Chondrocyte (in vitro differentiated cells): ENCODE results near the gene LGALS3BP. TPM values are rescaled to one million over a fixed set of nuclear protein-coding genes. Genes with fewer than 3 reads are reported as not detected.

Experiments
- DNase-seq: peaks from one replicate; pipeline ENCODE4 v3.0.0; 2021; ENCODE audit warnings: mixed read lengths, low spot score
- H3K27ac Mint-ChIP-seq: one replicate; pipeline ENCODE4 v1.8.0; 2021; ENCODE audit warnings: mild to moderate bottlenecking, moderate library complexity, mixed read lengths; ENCODE audit not compliant: unreplicated experiment
- H3K27me3 Mint-ChIP-seq: 2 replicates; pipeline ENCODE4 v1.8.0; 2021; ENCODE audit warnings: low read depth, mixed read lengths
- H3K36me3 Mint-ChIP-seq: 2 replicates; pipeline ENCODE4 v1.8.0; 2021; ENCODE audit warnings: low read depth, mixed read lengths
- H3K4me1 Mint-ChIP-seq: 2 replicates; pipeline ENCODE4 v1.8.0; 2021; ENCODE audit warnings: low read depth, mild to moderate bottlenecking, mixed read lengths
- H3K4me3 Mint-ChIP-seq: one replicate; pipeline ENCODE4 v1.8.0; 2021; ENCODE audit warnings: mild to moderate bottlenecking, moderate library complexity, mixed read lengths; ENCODE audit not compliant: unreplicated experiment
- H3K9me3 Mint-ChIP-seq: 2 replicates; pipeline ENCODE4 v1.8.0; 2021; ENCODE audit warnings: low read depth, mixed read lengths
- CTCF ChIP-seq: fragments of 200-600 bp; sonication (generic); IDR thresholded peaks from 2 replicates; pipeline ENCODE4 v1.5.0; 2021; ENCODE audit warnings: antibody characterized with exemption, mild to moderate bottlenecking, moderate library complexity
- total RNA-seq: library from RNA; stranded (reverse); gene quantifications from 3 replicates; pipeline ENCODE4 v1.2.1, GENCODE V29; 2021

LGALS3BP gene
- total RNA-seq, 1 donor from 2014 or later: 127 TPM

GRCh38 chr17:78944026-78944425 is 35.7 kb downstream of the LGALS3BP start:
- H3K9me3 Mint-ChIP-seq: no peaks in the 10 kb centered on the region
- peaks cover 33% of the 10 kb centered on the region for H3K4me1 Mint-ChIP-seq
- no peak for DNase-seq
- no peaks in the 10 kb centered on the region for H3K36me3 Mint-ChIP-seq
- H3K27me3 Mint-ChIP-seq: peaks cover 1% of the 10 kb centered on the region
- H3K27ac Mint-ChIP-seq: no peak overlapping the region
- TF ChIP-seq CTCF: no peak
- H3K4me3 Mint-ChIP-seq: no peak overlapping the region

DNA sequence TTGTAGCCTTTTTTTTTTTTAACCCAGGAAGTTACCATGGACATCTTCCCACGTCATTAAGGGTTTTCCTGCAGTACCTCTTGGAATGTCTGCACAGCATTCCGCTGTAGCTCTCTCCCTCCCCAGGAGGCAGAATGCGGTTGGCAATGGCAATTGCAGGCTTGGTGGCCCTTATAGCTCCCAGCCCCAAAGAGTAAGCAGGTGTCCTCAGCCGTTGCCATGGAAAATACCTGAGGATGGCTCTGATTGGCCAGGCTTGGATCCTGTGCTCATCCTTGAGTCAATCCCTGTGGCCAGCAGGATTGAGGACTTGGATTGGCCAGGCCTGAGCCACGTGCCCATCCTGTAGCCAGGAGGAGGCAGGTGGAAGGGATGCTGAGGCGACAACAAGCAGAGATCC is 39.0 kb downstream of the LGALS3BP start:
- Mint-ChIP-seq H3K27ac (peak overlapping the region; percentile 87), H3K9me3 (no peaks in the 10 kb centered on the region), H3K4me1 (peaks cover 36% of the 10 kb centered on the region), H3K4me3 (no peak overlapping the region), H3K36me3 (no peaks in the 10 kb centered on the region), H3K27me3 (peaks cover 1% of the 10 kb centered on the region)
- no peak for DNase-seq
- TF ChIP-seq CTCF: peak; percentile 8

- no peak for TF ChIP-seq CTCF
- peak overlapping the region; percentile 87 for H3K27ac Mint-ChIP-seq
These were observed 39.5 kb downstream of the LGALS3BP start for GRCh38 chr17:78940258-78940657.

DNA sequence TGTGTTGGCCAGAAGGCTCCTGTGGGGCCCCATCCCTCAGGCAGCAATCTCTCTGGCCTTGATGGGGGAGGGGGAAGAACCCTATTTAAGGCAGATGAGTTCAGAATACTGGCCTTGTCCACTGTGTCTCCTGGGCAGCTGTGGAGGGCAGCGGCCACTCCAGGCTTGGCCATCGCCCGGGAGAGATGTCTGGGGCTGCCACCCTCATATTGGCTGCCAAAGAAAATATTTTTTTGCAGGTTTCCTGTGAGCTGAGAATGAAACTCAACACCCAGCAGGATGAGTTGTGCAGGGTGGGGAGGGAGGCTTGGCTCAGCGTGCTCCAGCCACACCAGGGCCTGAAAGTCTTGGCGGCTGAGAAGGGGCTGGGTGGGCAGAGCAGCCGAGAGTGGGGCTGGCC is 40.1 kb downstream of the LGALS3BP start:
- Mint-ChIP-seq H3K27ac (peak overlapping the region; percentile 87), H3K36me3 (no peaks in the 10 kb centered on the region), H3K4me1 (peaks cover 47% of the 10 kb centered on the region), H3K4me3 (peak overlapping the region; percentile 22), H3K9me3 (no peaks in the 10 kb centered on the region), H3K27me3 (peaks cover 1% of the 10 kb centered on the region)
- DNase-seq: no peak
- no peak for TF ChIP-seq CTCF

More at GRCh38 chr17:78940258-78940657, 39.5 kb downstream of the LGALS3BP start:
- DNase-seq: no peak
- H3K9me3 Mint-ChIP-seq: no peaks in the 10 kb centered on the region
- no peaks in the 10 kb centered on the region for H3K36me3 Mint-ChIP-seq
- H3K4me3 Mint-ChIP-seq: no peak overlapping the region
- peaks cover 1% of the 10 kb centered on the region for H3K27me3 Mint-ChIP-seq
- peaks cover 41% of the 10 kb centered on the region for H3K4me1 Mint-ChIP-seq

DNA sequence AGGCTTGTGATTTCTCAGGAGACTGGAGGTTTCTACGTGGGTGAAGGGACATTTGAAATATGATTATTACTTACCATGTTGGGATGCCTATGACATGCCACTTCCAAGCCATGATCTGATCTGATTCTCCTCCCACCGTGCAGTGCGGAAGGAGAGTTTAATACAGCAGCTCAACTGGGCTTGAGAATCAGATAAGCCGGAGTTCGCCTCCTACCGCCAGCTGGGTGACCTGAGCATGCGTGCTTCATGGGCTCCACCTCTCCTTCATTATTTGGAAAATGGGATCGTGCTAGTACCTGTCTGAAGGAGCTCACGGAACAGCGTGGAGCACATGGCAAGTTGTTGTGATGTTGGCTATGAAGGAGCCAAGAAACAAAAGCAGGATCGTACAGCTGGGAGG is 42.2 kb downstream of the LGALS3BP start:
- Mint-ChIP-seq H3K9me3 (no peaks in the 10 kb centered on the region), H3K27me3 (no peaks in the 10 kb centered on the region), H3K4me1 (peaks cover 66% of the 10 kb centered on the region), H3K27ac (no peak overlapping the region), H3K36me3 (no peaks in the 10 kb centered on the region), H3K4me3 (no peak overlapping the region)
- DNase-seq: no peak
- TF ChIP-seq CTCF: no peak
